Ishikawa (cell line): Measurements from ENCODE around the gene TSPAN15.

Experiments used
- CREB1 ChIP-seq: IDR thresholded peaks from 2 replicates; pipeline ENCODE4 v1.6.1; 2012; ENCODE audit warnings: low read depth
- EP300 ChIP-seq: IDR thresholded peaks from 2 replicates; pipeline ENCODE4 v1.6.1; 2012; ENCODE audit warnings: borderline replicate concordance
- FOXM1 ChIP-seq: IDR thresholded peaks from 2 replicates; pipeline ENCODE4 v1.6.1; 2012; ENCODE audit warnings: low read depth, borderline replicate concordance
- MAX ChIP-seq: IDR thresholded peaks from 2 replicates; pipeline ENCODE4 v1.6.1; 2012
- RAD21 ChIP-seq: IDR thresholded peaks from 2 replicates; pipeline ENCODE4 v1.6.1; 2012; ENCODE audit warnings: low read depth
- REST ChIP-seq: IDR thresholded peaks from 2 replicates; pipeline ENCODE4 v1.6.1; 2012; ENCODE audit warnings: low read depth, mild to moderate bottlenecking
- TAF1 ChIP-seq: IDR thresholded peaks from 2 replicates; pipeline ENCODE4 v1.6.1; 2012; ENCODE audit warnings: low read depth, mild to moderate bottlenecking
- TCF12 ChIP-seq: IDR thresholded peaks from 2 replicates; pipeline ENCODE4 v1.6.1; 2012; ENCODE audit warnings: low read depth
- USF1 ChIP-seq: IDR thresholded peaks from 2 replicates; pipeline ENCODE4 v1.6.1; 2012
- YY1 ChIP-seq: IDR thresholded peaks from 2 replicates; pipeline ENCODE4 v1.6.1; 2012; ENCODE audit warnings: low read depth

GRCh38 chr10:69484736-69485135, 33.5 kb downstream of the TSPAN15 start:
- TF ChIP-seq CREB1 = no peak
- no peak for TF ChIP-seq FOXM1
- TF ChIP-seq REST = no peak
- no peak for TF ChIP-seq TCF12
- no peak for TF ChIP-seq RAD21
- no peak for TF ChIP-seq YY1
- TF ChIP-seq USF1 = no peak
- TF ChIP-seq EP300 = no peak
- no peak for TF ChIP-seq MAX
- TF ChIP-seq TAF1 = no peak
